HG03139 (cell line): ENCODE results near the gene UBR3.
"Not testable (repeated sequence)": the region's sequence is repeated elsewhere in the genome, so short reads cannot be mapped to it uniquely, and the experiment has no call there.

ENCODE experiments used
- ATAC-seq: cut with Tn5 transposase; IDR thresholded peaks from one replicate; pipeline ENCODE4 v1.9.1; 2021; ENCODE audit not compliant: unreplicated experiment

UBR3 gene

DNA sequence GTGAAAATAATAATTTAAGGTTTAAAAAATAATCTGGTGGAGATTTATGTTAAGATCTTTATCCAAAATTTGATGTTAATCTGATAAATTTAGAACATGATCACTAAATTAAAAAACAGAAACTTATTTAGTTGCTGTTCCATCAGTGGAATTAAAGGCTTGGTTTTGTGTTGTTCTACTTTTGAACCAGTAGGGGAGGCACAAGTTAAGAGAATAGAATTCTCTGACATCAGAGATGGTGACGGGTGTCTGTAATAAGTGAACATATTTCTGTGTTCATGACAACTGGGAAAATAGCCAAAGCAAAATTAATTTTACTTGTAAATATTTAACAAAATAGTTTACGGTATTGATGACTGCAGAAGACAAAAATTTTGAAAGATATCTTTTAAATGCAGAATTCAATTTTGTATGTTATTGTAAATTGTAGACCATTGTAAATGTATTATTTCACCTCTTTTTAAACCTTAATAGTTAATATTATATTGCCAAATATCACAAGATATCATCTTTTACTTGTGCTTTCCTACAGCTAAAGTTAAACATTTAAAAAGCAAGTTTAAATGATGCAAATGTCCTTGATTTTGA is 106.0 kb downstream of the UBR3 start:
- ATAC-seq: peak; percentile 73

DNA sequence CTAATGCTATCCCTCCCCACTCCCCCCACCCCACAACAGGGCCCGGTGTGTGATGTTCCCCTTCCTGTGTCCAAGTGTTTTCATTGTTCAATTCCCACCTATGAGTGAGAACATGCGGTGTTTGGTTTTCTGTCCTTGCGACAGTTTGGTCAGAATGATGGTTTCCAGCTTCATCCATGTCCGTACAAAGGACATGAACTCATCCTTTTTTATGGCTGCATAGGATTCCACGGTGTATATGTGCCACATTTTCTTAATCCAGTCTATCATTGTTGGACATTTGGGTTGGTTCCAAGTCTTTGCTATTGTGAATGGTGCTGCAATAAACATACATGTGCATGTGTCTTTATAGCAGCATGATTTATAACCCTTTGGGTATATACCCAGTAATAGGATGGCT is 109.4 kb downstream of the UBR3 start:
- ATAC-seq: not testable (repeated sequence)

DNA sequence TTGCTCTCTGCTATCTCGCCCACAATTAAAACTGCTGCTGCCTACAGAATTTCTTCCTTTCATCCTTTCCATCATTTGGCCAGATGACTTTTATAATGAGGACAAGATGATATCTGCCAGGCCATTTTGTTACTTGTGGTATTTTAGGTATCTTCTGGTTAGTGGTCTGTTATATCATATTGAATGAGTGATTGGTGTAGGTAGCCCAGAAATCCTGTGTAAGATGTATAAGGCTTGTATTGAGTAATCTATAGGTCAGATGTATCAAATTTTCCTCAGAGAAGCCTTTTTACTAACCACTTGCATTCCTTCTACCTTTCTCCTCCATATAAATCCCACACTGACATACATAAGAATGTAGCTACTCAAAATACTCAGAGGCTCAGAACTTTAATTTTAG is 118.3 kb downstream of the UBR3 start:
- no peak for ATAC-seq

DNA sequence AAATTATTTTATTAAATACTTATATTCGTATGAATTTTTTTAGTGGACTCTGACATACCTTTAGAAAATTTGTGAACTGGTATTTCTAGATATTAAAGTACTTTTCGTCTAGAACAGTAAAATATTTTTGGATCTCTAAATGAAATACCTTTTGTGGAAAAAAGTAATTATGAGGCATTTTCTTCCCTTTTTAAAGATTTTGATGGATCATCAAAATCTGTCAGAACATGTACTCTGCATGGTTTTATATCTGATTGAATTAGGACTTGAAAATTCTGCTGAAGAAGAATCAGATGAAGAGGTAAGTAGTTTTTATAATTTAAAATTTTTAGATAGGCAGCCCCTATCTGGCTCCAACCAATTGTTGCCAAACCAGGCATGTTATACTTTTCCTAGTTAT is 118.8 kb downstream of the UBR3 start:
- ATAC-seq: no peak

DNA sequence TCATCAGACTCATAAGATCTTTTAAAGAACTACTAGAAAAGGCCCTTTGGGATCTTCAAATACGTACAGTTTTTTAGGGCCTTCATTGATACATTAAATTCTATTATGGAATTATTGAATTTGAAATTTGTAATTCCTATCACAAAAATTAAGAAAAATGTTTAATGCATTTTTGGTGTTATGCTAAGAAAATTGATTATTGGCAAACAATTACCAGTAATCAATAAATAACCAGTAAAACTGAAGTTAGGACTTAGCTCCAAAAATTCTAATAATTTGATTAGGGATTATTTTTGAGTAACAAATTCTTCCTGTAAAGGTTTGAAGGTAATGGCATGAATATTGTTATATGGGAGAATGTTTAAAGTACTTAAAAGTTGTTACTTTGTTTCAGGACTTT is 119.3 kb downstream of the UBR3 start:
- no peak for ATAC-seq

DNA sequence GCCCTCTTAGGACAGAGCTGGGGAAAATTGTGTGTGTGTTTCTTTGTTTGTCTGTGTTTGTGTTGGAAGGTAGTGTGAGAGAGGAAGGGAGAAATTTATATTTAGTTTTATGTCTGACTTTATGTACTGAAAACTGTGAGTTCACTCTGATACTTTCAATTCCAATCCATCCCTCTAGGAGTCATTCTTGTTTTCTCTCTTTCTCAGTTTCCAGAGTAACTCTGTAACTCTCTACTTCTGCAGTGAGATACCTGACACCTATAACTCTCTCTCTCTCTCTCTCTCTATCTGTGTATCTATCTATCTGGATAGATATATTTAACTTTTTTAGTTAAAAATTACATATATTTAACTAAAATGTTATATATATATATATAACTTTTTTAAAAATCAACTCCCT is 128.7 kb downstream of the UBR3 start:
- ATAC-seq: no peak

DNA sequence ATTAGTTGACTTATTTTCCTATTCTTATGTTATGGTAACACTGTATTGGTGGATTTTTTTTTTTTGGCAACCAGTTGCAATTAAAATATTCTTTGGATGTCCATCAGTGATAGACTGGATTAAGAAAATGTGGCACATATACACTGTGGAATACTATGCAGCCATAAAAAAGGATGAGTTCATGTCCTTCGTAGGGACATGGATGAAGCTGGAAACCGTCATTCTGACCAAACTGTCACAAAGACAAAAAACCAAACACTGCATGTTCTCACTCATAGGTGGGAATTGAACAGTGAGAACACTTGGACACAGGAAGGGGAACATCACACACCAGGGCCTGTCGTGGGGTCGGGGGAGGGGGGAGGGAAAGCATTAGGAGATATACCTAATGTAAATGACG is 130.0 kb downstream of the UBR3 start:
- not testable (repeated sequence) for ATAC-seq

DNA sequence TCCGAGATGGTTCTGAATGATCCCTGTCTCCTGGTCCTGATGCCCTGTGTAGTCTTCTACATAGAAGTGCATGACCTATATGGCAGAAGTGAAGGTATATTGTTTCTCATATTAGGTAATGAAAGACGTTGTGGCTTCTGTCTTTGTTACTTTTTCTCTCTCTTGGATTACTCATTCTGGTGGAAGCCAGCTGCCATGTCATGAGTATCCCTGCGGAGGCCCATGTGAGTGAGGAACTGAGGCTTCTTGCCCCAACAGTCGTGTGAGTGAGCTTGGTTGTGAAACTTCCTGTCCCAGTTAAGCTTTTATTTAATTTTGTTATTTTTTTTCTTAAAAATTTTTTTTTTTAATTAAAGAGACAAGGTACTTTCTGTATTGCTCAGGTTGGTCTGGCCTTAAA is 134.7 kb downstream of the UBR3 start:
- ATAC-seq: no peak

DNA sequence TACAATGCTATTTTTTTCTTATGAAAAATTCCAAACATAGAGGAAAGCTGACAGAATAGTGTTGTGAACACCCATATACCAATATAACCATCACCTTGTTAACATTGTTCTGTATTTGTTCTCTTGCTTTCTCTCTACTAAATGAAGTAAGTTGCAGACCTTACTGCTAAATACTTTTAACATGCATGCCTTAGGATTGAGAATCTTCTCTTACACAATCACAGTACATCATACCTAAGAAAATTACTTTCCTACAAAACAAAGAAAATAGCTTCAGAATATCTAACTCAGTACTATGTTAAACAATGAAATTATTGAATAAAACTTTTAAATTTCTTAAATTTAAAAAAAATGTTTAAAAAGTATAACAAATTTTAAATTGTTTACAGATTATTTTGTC is 136.5 kb downstream of the UBR3 start:
- no peak for ATAC-seq

DNA sequence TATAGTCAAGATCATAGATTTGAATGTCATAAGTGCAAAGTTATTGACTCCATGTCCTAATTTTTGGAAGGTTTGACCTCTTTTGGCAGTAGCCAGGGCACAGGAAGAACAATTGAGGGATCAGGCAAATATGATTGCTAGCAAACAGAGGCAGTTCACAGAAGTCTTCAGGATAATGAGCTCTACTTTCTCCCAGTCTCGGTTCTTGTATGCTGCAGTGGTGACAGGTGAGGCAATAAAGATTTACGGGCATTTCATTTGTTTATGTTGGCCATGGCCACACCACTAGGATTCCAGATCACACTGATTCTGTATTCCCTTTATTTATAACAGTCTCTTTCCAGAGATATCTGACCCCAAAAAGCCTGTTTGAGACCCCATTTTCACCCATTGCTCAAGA is 137.5 kb downstream of the UBR3 start:
- ATAC-seq: no peak

DNA sequence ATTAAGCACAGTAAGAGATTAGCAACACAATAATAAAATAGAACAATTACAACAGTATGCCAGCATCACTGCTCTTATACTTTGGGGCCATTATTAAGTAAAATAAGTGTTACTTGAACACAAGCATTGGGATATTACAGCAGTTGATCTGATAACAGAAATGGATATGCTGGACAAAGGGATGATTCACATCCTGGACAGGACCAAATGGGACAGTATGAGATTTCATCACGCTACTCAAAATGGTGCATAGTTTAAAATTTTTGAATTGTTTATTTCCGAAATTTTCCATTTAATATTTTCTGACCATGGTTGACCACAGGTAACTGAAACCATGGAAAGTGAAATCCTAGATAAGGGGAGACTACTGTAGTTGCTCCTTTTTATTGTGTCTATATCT is 138.2 kb downstream of the UBR3 start:
- no peak for ATAC-seq

DNA sequence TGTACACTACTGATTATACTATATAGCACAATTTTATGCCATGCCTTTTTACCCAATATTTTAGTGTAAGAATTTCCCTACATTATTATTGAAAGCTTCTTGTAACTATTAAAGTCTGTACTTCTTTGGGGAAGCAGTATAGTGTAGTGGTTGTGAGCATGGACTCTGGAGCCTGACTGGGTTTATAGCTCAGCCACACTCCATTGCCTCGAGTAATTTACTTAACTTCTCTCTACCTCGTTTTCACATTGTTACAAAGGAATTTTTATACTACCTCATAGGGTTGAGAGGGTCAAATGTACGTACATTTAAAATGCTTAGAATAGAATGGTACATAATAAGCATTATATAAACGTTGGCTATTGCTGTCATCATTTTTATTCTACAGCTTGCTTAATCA is 139.2 kb downstream of the UBR3 start:
- ATAC-seq: no peak

DNA sequence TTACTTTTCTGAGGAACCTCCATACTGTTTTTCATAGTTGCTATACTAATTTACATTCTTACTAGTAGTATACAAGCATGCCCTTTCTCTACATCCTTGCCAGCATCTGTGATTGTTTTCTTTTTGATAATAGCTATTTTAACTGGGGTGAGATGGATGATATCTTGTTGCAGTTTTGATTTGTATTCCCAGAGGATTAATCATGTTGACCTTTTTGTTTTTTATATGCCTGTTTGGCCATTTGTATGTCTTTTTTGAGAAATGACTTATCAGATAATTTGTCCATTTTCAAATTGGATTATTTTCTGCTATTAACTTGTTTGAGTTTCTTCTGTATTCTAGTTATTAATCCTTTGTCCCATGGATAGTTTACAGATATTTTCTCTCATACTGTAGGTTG is 141.5 kb downstream of the UBR3 start:
- ATAC-seq: no peak

DNA sequence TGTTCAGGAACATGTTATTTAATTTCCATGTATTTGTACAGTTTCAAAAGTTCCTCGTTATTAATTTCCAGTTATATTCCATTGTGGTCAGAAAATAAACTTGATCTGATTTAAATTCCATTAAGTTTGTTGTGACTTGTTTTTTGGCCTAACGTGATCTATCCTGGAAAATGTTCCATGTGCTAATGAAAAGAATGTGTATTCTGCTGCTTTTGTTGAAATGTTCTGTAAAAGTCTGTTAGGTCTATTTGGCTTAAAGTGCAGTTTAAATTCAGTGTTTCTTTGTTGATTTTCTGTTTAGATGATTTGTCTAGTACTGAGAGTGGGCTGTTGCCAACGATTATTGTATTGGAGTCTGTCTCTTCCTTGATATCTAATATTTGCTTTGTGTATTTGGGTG is 148.0 kb downstream of the UBR3 start:
- no peak for ATAC-seq

DNA sequence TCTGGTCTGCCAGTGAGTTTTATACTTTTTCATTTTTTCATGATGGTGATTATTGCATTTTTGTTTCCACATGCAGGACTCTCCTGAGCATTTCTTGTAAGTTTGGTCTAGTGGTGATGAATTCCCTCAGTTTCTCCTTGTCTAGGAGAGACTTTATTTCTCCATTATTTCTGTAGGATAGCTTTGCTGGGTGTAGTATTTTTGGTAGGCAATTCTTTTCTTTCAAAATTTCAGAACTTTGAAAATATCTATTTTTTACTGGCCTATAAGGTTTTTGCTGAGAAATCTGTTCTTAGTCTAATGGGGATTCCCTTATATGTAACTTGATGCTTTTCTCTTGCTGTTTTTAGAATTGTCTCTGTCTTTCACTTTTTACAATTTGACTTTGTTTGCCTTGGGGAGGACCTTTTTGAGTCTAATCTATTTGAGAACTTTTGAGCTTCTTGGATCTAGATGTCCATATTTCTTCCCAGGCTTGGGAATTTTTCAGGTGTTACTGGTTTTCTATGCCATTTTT is 149.1 kb downstream of the UBR3 start:
- ATAC-seq: no peak

DNA sequence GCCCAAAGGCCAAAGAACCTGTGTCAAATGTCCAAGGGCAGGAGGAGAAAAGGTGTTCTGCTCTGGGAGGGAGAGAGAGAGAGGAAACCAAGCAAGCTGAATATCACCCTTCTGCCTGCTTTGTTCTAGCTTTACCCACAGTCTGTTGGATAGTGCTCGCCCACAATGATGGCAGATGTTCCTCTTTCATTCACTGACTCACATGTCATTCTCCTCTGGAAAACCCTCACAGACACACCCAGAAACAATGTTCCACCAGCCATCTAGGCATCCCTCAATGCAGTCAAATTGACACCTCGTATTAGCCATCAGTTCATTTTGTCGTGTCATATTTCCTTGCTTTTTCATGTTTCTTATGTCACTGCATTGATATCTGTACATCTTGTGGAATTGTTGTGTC is 150.3 kb downstream of the UBR3 start:
- no peak for ATAC-seq

DNA sequence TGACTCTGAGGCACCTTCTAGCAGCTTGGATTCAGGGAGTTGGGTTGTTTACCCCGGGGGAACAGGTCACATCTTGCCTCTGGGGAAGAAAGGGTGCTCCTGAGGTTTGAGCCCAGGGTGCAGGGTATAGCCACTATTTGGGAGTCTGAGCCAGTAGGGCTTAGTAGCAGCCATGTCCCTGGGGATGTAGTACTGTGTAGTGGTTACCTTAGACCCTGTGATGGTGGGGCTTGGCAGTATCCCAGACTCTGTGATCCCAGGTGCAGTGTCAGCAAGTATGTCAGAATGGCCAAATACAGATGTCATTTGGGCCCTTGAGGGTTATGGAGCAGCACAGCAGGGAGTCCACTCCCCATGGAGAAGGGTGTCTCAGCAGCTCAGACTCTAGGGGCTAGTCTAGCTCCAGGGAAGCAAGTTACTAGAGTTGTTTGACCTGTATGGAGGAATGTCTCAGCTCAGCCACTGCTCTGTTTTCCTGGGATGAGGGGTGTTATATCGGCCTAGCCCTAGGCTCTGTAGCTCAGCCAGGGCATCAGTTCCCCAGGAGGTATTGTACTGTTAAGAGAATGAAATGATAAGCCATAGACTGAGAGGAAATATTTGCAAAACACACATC is 151.3 kb downstream of the UBR3 start:
- no peak for ATAC-seq

DNA sequence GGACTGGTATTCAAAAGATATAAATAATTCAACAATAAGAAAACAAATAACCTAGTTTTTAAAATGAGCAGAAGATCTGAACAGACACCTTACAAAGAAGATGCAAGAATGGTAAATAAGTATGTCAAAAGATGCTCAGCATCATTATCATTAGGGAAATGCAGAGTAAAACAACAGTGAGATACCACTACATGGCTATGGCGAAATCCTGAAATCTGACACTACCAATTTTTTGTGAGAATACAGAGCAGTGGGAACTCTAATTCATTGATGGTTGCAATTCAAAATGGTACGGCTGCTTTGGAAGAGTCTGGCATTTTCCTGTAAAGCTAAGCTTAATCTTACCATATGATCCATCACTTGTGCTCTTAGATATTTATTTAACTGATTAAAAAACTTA is 151.8 kb downstream of the UBR3 start:
- ATAC-seq: no peak

DNA sequence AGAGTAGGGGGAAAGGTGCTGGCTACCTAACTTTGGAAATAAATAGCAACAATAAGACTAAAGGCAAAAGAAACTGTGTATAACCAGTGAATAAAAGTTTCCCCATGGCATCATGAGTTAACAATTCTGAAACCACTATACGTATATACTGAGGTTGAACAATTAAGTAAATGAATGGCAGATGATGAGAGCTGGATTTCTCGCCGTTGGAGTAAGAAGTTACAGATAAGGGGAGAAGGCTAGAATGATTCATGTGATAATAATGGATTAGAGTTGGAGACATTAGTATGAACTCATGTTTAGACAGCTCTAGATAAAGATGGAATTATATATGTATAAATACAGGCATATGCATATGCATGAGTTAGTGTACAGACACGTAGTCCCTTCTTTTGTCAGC is 152.7 kb downstream of the UBR3 start:
- ATAC-seq: no peak

DNA sequence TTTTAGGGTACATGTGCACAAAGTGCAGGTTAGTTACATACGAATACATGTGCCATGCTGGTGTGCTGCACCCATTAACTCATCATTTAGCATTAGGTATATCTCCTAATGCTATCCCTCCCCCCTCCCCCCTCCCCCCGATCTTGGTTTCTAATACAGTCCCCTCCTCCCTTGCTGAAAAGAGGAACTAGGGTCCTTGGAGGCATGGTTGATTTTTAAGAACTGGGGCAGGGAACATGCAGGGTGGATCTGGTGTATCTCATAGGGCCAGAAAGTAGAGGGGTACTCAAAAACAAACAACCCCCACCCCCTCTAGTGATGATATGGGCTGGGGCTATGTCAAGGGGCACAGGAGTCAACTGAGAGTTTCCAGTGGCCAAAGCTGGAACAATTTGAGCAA is 153.4 kb downstream of the UBR3 start:
- ATAC-seq: no peak

DNA sequence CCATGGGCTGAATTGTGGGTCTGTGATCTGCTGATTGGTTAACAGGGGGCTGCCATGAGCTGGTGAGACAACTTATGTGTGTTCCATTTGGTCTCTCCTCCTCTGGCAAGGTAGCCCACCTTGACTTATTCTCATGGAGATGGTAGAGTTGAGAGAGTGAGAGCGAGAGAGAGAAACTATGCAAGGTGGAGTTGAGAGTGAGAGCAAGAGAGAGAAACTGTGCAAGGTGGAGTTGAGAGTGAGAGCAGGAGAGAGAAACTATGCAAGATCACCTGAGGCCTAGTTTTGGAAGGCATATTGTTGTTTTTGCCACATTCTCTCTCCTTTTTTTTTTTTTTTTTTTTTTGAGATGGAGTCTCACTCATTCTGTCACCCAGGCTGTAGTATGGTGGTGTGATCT is 155.7 kb downstream of the UBR3 start:
- no peak for ATAC-seq

DNA sequence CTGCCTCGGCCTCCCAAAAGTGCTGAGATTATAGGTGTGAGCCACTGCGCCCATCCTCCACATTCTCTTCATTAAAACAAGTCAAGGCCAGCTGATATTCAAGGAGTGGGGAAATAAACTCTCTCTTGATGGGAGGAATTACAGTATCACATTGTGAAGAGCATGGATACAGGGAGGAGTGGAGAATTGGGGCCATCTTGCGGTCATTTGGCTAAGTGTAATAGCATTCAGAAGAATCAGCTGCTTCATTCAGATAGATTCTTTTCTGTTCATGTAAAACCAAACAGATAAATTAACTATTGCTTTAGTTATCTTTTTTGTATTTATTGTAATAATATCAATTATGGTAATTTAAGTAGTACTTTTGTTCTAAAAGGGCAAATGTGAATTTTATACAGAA is 156.3 kb downstream of the UBR3 start:
- ATAC-seq: no peak

DNA sequence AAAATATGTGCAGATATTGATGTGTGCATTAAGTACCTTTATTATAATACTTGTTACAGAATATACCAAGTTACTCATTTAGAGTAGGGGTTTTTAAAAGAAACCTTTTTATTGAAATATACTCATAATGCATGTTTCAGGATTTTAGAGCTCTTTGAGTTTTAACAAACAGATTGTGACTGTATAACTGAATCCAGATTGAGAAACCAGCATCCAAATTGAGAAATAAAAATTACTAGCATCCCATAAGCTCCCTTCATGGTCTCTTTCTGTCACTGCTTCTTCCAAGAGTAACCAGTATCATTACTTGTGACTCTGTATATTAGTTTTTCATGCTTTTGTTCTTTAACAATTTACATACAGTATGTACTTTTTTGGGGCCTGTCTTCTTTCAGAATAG is 156.9 kb downstream of the UBR3 start:
- ATAC-seq: no peak
